Stimulated activated CD8-positive, alpha-beta memory T cell treated with anti-CD3 and anti-CD28 coated beads, Interleukin-2, amount 100 ng/mL, for 48 hours (primary cell): ENCODE data around the gene BTBD9.

Experiments
- DNase-seq, 2 donors: peaks; one replicate each; pipeline ENCODE4 v3.0.0-alpha.2; 2020; ENCODE audit warnings: low read depth in 2 of 2

Gene BTBD9

GRCh38 chr6:38639498-38640215 lies at the start of gene BTBD9:
TSS of gene BTBD9 (minus strand) at chr6:38639929.
- peak; percentile 61 to 69 for DNase-seq

- DNase-seq = no peak
These were observed 48.9 kb upstream of the BTBD9 start for GRCh38 chr6:38688579-38689087.

GRCh38 chr6:38687549-38687948 lies 47.8 kb upstream of the BTBD9 start:
- DNase-seq = no peak

GRCh38 chr6:38687043-38687353 lies 47.3 kb upstream of the BTBD9 start:
- DNase-seq = no peak

- DNase-seq = no peak
These were observed 46.7 kb upstream of the BTBD9 start for GRCh38 chr6:38686270-38687042.

- DNase-seq = no peak
These were observed 45.2 kb upstream of the BTBD9 start for GRCh38 chr6:38684904-38685303.

- no peak for DNase-seq
These were observed 44.5 kb upstream of the BTBD9 start for GRCh38 chr6:38684237-38684636.

GRCh38 chr6:38681850-38682249 lies 42.1 kb upstream of the BTBD9 start:
- no peak for DNase-seq

GRCh38 chr6:38679668-38680067 lies 39.9 kb upstream of the BTBD9 start:
- DNase-seq = no peak

- no peak for DNase-seq
These were observed 38.5 kb upstream of the BTBD9 start for GRCh38 chr6:38678178-38678760.

- no peak for DNase-seq
These were observed 37.3 kb upstream of the BTBD9 start for GRCh38 chr6:38676974-38677544.

- DNase-seq = no peak
These were observed 36.7 kb upstream of the BTBD9 start for GRCh38 chr6:38676236-38676973.

GRCh38 chr6:38673397-38674165 lies 33.9 kb upstream of the BTBD9 start:
- DNase-seq = peak in 1 of 2 donors; percentile 3

GRCh38 chr6:38671885-38672467 lies 32.2 kb upstream of the BTBD9 start:
- no peak for DNase-seq

- no peak for DNase-seq
These were observed 18.9 kb upstream of the BTBD9 start for GRCh38 chr6:38658418-38659167.

- DNase-seq = no peak
These were observed 17.2 kb upstream of the BTBD9 start for GRCh38 chr6:38656896-38657295.

GRCh38 chr6:38654263-38654662 lies 14.5 kb upstream of the BTBD9 start:
- no peak for DNase-seq

GRCh38 chr6:38651121-38651784 lies 11.5 kb upstream of the BTBD9 start:
- no peak for DNase-seq

- DNase-seq = no peak
These were observed 10.6 kb upstream of the BTBD9 start for GRCh38 chr6:38650207-38650752.
